Esophagus mucosa (tissue), 1 donor: ENCODE measurements around the gene EHD1. TPM values are rescaled to one million over a fixed set of nuclear protein-coding genes. Genes with fewer than 3 reads are reported as not detected.

ENCODE experiments used
- ATAC-seq: fragments of 200-7000 bp; cut with Tn5 transposase; one replicate; pipeline ENCODE4 v1.9.1; 2020
- total RNA-seq: library from RNA; stranded (reverse); gene quantifications from one replicate; pipeline ENCODE4 v1.2.4, GENCODE V29; 2023
- donor health status: DM: yes; HTN: yes; CAD: no.

Gene EHD1
- total RNA-seq, 1 donor from 2014 or later, result 25.6 TPM

DNA sequence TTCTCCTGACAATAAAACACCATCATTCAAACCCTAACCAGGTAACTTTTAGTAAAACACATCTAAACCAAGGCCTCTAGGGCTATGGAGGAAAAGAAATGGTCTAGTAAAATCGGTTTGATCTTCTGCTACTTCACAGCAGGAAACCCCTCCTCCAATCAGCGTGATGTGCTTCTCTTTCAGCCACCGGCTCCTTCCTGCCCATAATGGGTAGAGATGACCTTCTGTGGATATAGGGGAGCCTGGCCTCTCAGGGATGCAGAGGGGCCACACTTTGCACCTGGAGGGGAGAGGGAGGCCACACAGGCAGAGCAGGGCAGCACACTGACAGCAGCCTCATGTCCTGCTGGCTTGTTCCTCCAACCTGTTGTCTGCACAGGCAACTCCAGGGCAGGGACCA, 6.9 kb downstream of the EHD1 start:
- no peak for ATAC-seq

GRCh38 chr11:64870893-64871466, 7.4 kb downstream of the EHD1 start:
- no peak for ATAC-seq

DNA sequence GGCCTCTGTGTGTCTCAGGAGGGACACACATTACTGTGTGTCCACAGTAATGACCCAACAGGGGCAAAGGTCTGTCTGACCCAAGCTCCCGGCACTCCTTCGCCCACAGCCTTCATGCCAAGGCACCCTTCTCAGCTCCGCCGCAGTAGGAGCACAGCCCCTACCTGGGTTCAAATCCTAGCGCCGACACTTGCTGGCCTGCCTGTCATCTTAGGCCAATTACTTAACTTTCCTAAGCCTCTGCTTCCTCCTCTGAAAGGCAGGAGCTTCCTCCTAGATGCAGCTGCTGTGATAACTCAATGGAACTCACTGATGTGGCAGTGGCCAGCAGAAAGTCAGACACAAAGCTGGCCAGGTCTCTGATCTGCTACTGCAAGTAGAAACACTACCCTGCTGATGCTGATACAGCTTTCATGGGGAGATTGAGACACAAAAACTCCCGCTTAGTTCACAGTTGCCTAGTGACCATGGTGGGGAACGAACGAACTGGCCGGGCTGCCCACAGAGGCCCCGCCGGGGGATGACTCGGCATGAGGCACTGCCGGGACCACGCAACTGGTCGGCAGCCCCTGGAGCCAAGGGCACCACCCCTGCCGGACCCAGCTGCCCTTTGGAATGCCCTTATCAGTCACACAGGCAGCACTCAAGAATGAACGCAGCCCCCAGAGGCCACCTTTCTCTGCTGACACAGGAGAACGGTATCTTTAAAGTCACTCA, 8.1 kb downstream of the EHD1 start:
- ATAC-seq, result no peak

DNA sequence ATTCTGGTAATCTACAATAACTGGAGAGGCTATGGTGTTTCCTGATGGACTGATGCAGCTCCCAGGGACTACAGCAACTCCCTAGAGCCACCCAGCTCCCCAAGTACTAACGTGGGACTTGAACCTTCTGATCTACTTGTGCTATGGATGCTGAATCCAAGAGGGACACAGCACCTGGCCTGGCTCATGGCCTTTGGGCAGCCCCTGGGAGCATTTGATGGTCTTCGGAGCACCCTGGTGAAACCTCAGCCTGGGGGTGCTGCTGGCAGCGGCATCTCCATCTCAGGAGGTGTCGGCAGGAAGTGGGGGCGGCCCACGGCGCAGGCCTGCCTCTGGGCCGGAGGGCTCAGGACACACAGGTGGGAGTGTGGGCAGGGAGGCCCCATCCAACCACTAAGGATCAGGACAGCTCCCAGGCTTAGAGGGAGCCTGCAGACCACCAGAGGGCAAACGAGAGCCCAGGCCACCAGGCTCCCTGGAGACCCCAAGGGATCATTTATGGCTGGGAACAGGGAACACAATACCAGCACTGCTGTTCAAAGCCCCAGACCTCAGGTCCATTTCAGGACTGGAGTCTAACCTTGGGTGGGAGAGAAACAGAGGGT, 8.7 kb downstream of the EHD1 start:
- ATAC-seq, result no peak

DNA sequence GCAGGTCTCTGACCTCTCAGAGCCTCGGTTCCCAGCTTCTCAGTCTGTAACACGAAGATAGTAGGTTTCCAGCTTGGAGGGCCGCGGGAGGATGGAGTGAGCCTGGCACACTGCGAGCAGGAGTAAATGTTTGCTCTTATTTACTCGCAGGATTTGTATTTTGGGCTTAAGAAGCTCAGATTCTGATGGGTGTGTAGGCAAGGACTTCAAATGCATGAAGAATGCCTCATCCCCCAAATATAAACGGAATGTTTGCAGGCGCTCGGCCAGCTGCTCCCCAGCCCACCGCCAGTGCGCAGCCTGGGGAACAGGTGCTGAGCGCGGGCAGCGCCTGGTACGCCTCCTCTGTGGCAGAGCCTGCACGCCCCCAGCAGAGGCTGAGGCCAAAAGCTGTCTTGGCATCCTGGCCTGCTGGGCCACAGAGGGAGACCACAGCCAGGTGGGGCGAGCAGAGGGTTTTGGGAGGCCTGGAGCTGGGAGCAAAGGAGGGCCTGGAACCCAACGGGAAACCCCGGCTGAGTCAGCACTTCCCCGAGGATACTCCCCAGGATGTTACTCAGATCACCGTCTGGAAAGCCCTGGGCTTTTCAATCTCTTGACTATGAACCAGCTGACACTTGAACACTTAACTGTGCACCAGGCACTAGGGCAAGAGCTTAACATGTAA, 9.4 kb downstream of the EHD1 start:
- ATAC-seq, result peak; percentile 71

DNA sequence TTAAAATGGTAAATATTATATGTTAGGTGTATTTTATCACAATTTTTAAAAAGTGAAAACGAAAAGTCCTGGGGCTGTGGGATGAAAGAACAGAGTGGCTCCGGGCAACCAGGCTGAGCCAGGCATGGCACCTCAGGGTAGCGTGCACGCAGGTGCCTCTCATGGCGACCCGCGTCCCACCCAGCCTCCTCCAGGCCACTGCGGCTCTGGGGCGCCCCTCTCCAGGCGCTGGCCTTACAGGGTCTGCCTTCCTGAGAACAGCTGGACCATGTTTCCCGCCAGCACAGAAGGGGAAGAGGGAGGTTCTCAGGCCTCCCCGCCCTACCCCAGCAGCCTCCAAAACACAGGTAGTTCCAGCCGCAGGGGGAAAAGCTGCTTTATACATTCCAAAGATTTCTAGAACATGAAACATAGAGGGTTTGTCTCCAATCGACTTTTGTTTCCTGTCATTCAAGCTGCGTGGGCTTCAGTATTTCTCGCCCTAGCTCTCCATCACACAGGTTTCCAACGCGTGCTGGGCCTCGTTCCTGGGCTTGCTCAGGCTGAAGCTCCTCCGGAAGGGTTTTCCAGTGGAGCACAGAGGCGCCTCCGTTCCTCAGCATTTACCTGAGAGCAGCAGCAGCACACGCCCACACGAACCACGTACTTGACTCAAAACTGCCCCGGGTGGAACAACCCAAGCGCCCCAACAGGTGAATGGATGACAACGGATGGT, 10.5 kb downstream of the EHD1 start:
- ATAC-seq, result no peak

- no peak for ATAC-seq
Measured at GRCh38 chr11:64866173-64866491, 12.3 kb downstream of the EHD1 start.

DNA sequence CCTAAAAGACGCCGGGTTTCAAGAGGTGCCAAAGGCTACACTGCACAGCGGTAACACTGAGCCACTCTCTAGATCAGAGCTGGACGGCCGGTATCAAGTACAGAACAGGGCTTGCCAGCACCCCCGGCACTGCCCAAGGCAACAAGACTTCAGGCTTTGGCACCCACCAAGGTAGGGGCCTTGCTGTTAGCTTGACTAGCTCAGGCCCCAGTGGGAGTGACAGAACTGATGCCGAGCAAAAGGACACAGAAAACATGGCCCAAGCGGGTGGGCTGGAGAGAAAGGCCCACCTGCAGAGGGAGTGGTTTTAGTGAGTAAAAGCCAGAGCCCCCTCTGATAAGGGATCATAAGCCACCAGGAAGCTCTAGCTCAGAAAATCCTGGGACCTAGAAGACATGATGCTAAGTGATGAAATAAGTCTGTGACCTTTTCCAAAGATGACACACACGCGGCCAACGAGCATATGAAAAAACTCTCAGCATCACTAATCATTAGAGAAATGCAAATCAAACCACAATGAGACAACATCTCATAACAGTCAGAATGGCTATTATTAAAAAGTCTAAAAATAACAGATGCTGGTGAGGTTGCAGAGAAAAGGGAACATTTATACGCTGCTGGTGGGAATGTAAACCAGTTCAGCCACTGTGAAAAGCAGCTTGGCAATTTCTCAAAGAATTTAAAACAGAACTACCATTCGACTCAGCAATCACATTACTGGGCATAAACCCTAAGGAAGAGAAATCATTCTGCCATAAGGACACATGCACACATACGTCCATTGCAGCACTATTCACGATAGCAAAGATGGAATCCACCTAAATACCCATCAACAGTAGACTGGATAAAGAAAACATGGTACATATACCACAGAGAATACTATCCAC, 12.9 kb downstream of the EHD1 start:
- no peak for ATAC-seq

DNA sequence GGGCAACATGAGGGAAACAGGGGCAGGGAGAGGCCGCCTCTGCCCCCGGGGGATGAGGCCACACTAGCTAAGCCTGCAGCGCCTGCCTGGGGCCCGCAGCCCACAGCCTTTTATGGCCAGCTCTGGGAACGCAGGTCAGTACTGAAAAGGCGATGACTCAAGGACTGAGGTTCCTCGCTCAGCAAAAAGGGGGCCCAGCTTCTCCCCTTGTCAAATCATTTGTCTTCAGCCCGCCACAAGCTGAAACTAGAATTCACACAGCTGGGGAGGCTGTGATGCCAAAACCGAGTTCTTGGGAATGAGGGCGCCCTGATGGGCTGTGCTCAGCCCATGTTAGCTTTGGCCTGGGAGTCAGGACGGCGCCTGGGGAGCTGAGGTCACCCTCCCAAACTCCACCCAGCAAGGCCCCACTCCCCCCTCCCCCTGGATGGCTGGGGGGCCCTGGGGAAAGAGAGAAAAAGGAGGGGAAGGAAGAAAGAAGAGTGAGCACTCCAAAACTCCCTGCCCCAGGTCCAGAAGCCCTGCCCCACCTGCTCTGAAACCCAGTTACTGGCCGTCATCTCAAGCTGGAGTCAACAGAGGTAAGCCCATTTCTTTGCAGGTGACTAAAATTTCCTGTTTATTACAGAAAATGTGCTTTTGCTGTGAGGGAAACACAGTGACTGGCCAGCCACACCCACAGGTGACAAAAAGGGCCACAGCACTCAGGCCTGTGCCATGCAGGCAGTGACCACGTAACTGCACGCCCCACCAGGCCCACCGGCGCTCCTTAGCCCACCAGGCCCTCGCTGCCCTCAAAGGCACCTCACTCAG, 13.7 kb downstream of the EHD1 start:
- ATAC-seq, result peak; percentile 34

DNA sequence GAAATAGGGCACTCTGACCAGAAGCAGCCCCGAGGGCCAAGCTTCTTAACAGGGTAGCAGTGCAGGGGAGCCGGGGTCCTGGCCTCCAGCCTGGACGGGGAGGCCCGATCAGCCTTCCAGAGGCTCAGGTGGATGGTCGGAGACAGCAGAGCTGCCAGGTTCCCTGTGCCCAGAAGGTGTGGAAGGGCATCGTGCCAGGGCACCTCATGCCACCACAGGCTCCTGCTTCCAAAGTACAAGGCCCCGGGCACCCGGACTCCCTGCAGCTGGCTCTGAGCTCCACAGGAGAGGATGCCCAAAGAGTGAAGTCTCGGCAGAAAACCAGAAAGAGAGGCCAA, 14.3 kb downstream of the EHD1 start:
- peak; percentile 6 for ATAC-seq

DNA sequence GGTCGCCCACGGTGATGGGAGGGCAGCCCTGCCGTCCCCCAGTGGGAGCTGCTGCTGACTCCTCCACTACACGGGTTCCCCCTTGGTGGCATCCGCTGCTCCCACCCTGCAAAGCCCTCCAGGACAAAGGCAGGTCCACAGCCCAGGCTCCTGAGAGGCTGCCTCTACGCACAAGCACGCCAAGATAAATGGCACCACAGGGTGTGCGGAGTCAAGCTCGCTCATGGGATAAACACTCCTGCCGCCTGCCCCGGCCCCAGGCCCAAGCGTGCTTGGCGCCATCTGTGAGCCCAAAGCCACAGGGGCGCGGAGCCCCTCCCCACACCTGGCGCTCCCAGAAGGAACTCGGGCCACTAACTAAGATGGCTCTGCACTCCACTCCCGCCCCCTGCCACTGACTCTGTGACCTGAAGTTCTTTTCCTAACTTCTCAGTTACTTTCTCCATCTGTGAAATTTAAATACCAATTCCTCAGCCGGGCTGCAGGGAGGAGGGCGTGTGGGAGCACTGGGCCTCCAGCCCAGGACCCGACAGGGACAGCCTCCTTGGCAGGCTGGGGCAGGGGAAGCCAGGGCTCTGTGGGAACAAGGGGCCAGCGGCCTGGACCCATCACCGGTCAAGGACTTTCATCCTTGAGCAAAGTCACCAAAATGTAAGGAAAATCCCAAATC, 14.9 kb downstream of the EHD1 start:
- no peak for ATAC-seq

- no peak for ATAC-seq
Measured at GRCh38 chr11:64862987-64863390, 15.4 kb downstream of the EHD1 start.

GRCh38 chr11:64861227-64861975, 17.0 kb downstream of the EHD1 start:
- ATAC-seq, result no peak

DNA sequence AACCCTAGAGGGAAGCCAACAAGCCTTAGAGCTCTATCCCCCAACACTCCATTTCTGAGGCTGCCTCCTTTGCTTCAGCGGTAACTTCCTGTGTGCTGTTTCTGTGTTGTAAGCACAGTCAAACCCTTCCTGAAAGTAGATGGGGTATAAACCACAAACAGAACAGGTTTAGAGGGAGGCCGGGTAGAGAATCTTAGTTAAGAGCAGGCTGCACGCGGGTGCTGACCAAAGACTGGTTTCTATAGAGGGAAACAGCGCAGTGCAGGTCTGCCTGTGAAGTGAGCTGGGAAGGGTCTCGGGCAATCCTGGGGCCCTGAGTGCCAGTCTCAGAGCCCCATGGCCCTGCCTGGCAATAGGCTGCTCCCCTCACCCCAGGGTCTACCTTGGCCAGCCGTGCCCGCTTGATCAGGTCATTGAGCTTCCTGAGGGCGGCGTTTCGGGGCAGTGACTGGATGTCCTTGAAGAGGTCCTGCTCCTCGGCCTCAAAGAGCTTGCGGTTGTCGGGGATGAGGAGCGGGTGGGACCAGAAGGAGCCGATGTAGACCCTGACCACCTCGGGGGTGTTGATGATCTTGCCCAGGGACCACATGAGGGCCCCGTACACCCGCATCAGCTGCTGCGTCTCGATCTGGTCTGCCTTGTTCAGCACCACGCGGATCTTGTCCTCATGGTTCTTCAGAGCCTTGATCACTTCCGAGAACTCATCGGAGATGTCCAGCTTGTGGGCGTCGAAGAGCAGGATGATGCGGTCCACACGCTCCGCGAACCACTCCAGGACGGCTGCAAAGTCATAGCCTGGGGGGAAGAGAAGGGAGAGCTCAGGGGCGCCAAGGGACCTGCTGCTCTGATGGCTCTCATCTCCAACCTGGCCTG, 18.6 kb downstream of the EHD1 start:
- no peak for ATAC-seq

DNA sequence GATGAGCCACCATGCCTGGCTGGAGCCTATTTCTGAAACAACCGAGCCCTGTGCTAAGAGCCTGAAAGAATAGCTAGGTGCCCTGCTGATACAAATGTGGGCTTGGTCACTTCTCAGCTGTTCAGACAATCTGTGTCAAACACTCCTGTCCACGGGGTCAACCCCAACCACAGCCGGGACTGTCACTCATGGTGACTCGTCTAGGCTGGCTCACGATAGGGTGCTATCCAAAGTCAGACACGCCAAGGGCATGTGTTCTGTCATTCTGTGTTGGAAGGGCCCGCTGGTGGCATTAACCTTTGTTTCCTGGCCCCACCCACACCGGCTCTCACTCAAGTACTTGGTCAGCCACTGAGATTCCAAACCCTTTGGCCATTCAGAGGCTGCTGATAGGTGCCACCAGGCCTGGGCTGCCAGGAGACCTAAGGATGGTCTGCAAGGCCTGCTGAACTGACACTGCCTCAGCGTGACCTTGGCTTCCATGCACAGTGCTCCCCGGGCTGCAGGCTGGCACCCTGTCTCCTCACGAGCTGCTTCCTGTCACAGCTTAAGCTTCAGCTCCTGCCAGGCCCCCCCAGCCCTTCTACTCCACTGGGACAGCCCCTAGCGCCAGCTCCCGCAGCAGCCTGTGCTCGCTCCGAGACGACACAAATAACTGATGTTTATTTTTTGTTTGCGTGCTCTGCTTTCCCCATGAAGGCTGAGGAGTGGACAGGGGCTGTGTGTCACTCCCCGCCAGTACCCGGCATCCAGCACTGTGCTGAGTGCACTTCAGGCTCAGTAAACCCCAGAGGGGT, 19.8 kb downstream of the EHD1 start:
- peak; percentile 9 for ATAC-seq

GRCh38 chr11:64857485-64857884, 20.9 kb downstream of the EHD1 start:
- no peak for ATAC-seq

- peak; percentile 82 for ATAC-seq
Measured at GRCh38 chr11:64856382-64857227, 21.8 kb downstream of the EHD1 start.
